ENCODE data around the gene PGBD5. TPM values are rescaled to one million over a fixed set of nuclear protein-coding genes. Genes with fewer than 3 reads are reported as not detected.
A peak's percentile ranks its signal among the peaks of the same experiment; 100 is the strongest.

Gene PGBD5
- total and polyA plus RNA-seq, 2 of the 13 experiments (the other 11 are each of a cell fraction or from before 2014, with no cell fraction given): 0.04 to 0.13 TPM

GRCh38 chr1:230425252-230426091 is 660 bp downstream of the PGBD5 start (continued):
- TF ChIP-seq ZUFSP (CRISPR knock-in tag; IDR thresholded peaks at IDR 0.05; ENCODE audit: borderline replicate concordance): no peak

DNA sequence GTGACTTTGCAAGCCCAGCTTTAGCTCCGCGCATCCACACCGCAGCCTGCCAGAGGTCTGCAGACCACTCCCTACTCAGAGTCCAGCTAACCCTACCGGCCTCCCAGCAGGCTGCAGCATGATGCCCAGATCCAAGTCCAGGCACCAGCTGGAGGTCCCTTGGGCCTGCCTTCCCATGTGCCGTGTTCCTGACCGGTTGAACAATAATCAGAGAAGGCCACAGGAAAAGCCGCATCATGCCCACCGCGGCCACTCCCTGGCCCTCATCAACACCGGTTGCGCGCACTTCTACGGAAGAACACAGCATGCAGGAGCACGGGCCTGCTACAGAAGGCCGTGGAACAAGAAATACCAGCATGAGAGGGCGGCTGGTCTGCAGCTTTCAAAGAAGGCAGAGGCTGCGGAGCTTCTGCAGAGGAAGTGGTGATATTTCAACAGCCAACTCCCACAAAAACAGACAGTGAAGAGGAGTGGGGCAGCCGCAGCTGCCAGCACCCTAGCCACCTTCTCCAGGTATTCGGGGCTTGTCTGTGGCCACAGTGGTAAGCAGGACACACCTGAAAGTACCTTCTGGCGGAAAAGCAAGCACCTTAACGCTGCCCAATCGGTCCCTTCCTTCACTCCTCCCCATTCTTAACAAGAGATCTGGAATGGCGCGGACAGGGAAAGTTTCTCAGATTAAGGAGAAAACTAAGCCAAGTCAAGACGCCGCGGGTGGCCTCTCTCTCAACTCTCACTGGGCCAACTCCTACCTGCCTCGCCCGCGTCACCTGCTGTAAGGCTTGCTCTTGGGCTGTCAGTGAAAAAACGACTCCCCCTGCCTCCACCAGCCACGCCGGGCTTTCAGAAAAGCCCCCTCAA is 1.5 kb downstream of the PGBD5 start:
- no peaks in the 10 kb centered on the region for H3K79me2 ChIP-seq (ENCODE audit: insufficient read depth, low read length)
- H3K9me3 ChIP-seq (ENCODE audit: low read length): no peaks in the 10 kb centered on the region
- intact Hi-C loops (cut with micrococcal nuclease; ENCODE audit: unreplicated experiment) (no loop called here), in situ Hi-C loops (cut with HindIII; ENCODE audit: extremely low pct_ligation_motif_present, low pct_unique_long_range_greater_than_20kb) (no loop called here)
- no peak overlapping the region for H2AFZ ChIP-seq (ENCODE audit: low read length)
- FAIRE-seq (no peak), ATAC-seq (peak; percentile 19; the same call in 1 of the 3 replicates), DNase-seq (ENCODE audit: low spot score) (no peak)
- BruUV-seq (replicated peaks): no TSS peak
- H3K4me2 ChIP-seq (ENCODE audit: low read depth, low read length): no peak overlapping the region
- ChIA-PET POLR2A (no interaction called here), CTCF (ENCODE audit: low intra/inter-chr PET ratio, low total read pairs) (no interaction called here)
- H3K27ac ChIP-seq (ENCODE audit: extremely low read length, insufficient read depth, low read length): no peak overlapping the region
- no peaks in the 10 kb centered on the region for H3K36me3 ChIP-seq (replicated peaks in 1 of 2; ENCODE audit: control insufficient read depth in 1 of 2, insufficient read depth in 2 of 2, low read length in 2 of 2)
- 79% methylated on average over 28 of the region's 33 CpGs for WGBS (ENCODE audit: low lambda C conversion rate)
- no peak for TF ChIP-seq CREB1 (IDR thresholded peaks at IDR 0.05)
- no peak for TF ChIP-seq CREB1 (CRISPR knock-in tag; IDR thresholded peaks at IDR 0.05)
- TF ChIP-seq ZC3H13 (CRISPR knock-in tag; IDR thresholded peaks at IDR 0.05): no peak
- TF ChIP-seq EED (CRISPR knock-in tag; IDR thresholded peaks at IDR 0.05): no peak
- no peak for TF ChIP-seq RAD21 (CRISPR knock-in tag; IDR thresholded peaks at IDR 0.05)
- TF ChIP-seq, protein P1, sequence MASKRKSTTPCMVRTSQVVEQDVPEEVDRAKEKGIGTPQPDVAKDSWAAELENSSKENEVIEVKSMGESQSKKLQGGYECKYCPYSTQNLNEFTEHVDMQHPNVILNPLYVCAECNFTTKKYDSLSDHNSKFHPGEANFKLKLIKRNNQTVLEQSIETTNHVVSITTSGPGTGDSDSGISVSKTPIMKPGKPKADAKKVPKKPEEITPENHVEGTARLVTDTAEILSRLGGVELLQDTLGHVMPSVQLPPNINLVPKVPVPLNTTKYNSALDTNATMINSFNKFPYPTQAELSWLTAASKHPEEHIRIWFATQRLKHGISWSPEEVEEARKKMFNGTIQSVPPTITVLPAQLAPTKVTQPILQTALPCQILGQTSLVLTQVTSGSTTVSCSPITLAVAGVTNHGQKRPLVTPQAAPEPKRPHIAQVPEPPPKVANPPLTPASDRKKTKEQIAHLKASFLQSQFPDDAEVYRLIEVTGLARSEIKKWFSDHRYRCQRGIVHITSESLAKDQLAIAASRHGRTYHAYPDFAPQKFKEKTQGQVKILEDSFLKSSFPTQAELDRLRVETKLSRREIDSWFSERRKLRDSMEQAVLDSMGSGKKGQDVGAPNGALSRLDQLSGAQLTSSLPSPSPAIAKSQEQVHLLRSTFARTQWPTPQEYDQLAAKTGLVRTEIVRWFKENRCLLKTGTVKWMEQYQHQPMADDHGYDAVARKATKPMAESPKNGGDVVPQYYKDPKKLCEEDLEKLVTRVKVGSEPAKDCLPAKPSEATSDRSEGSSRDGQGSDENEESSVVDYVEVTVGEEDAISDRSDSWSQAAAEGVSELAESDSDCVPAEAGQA (IDR thresholded peaks at IDR 0.05; ENCODE audit: low read depth): no peak
- TF ChIP-seq, protein P1 (CRISPR knock-in tag; IDR thresholded peaks at IDR 0.05; ENCODE audit: borderline replicate concordance): no peak
- TF ChIP-seq MTA3 (CRISPR knock-in tag; IDR thresholded peaks at IDR 0.05): no peak
- TF ChIP-seq FOSL2 (CRISPR knock-in tag; IDR thresholded peaks at IDR 0.05): no peak
- TF ChIP-seq NR2F1 (CRISPR knock-in tag; IDR thresholded peaks at IDR 0.05): no peak
- no peaks in the 10 kb centered on the region for H3K4me1 ChIP-seq (ENCODE audit: insufficient read depth, low read length)
- H4K20me1 ChIP-seq (ENCODE audit: insufficient read depth, low read length): peaks cover 3% of the 10 kb centered on the region; the same call in 1 of the 2 replicates
- peaks cover 9 to 41% of the 10 kb centered on the region in 2 experiments; a peak in 4 of 5 replicates for H3K27me3 ChIP-seq (ENCODE audit: control insufficient read depth in 1 of 2, insufficient read depth in 2 of 2, low read length in 2 of 2)
- no peak overlapping the region for H3K9ac ChIP-seq (ENCODE audit: insufficient read depth, low read depth, low read length)
- H3K4me3 ChIP-seq (replicated peaks in 1 of 3; ENCODE audit: insufficient read depth in 1 of 3, low read depth in 2 of 3, low read length in 3 of 3): no peak overlapping the region
